Stimulated activated CD4-positive, alpha-beta T cell treated with anti-CD3 and anti-CD28 coated beads, Interleukin-2, amount 100 ng/mL, for 24 hours (primary cell): ENCODE data around the gene NTNG1.
"Not testable (repeated sequence)": the region's sequence is repeated elsewhere in the genome, so short reads cannot be mapped to it uniquely, and the experiment has no call there.

Experiments used
- DNase-seq, 2 donors: peaks; one replicate each; pipeline ENCODE4 v3.0.0-alpha.2; 2020

Gene NTNG1

DNA sequence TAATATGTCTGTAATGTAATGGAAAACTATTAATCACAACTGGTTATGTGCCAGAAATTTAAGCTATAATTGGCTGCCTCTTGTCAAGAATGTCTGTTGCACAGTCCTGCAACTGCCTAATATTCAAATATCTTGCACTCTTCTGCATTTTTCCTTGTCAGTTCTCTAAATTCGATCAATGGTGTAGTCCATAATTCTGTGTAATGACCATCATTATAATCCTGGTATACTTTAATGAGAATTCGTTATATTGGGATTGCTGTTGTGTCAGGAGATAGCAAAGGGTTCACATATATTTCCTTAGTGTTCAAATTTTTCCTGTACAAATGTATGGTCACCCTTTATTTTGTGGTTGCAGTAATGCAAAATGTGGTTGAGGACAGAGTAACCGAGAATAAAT, 4.8 kb downstream of the NTNG1 start:
- DNase-seq: no peak

DNA sequence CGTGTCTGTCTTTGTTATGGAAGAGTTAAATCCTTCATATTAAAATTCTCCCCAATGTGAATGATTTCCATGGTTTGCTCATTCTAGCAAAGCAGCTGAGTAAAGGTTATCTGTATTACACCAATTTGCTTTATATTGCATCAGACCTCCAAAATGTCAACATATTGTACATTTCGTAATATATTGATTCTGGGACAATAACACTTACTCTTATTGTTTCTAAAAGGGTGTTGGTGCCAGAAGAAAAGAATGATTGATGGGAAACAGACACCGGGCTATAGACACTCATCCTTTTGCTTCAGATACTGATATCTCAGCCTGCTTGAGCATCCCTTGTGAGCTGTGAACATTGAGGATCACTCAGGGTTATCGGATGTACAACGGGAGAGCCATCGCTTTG, 7.0 kb downstream of the NTNG1 start:
- DNase-seq: no peak

DNA sequence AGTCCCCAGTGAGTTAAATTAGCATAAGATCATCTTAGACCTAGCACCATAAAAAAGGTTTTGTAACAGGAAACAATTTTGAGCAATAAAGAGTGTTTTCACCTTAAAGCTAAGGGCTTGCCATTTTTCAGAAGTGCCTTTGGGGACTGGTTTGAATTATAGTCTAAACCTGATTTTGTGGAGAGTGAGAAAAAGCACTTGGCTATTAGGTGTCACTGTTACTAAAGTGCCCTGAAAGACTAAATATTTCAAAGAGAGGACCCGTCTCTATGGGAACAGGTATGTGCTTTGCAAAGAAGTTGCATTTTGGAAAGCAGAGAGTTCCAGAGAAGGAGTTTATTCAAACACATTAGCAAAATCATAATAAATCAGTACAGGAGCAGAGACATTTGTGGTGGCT, 9.1 kb downstream of the NTNG1 start:
- no peak for DNase-seq

DNA sequence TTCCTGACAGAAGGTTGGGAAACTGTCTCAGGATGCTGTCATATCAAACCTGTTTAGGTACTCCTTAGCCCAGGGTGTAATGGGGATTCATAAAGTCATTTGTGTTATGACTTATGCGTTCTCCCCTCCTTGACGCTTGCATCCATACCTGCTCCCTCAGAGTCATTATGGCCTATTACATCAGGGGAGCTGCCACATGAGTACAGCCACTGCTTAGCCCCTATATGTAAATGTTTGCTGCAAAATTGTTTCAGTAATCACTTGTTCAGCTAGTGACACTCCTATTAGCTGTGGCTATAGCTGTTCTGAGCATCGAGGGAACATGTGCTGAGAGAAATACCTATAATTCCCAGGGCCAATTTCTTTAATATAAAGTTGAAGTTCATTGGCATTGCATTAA, 10.5 kb downstream of the NTNG1 start:
- no peak for DNase-seq

DNA sequence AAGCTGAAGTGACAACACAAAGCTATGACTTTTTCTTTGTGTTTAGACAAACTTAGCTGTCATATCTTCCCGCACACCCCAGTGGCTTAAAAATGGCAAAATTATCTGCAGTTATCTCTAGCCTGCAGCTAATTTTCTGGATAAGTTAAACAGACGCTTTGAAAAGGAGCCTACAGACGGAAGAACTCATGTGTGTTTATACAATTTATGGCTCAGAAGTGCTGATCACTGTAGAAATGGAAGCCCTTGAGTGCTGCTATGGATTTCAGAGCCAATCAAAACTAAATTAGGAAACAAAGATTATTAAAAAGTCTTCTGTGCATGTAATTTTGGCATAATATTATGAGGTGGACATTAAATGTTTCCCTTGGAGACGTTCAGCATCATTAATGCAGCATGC, 11.6 kb downstream of the NTNG1 start:
- DNase-seq: no peak

DNA sequence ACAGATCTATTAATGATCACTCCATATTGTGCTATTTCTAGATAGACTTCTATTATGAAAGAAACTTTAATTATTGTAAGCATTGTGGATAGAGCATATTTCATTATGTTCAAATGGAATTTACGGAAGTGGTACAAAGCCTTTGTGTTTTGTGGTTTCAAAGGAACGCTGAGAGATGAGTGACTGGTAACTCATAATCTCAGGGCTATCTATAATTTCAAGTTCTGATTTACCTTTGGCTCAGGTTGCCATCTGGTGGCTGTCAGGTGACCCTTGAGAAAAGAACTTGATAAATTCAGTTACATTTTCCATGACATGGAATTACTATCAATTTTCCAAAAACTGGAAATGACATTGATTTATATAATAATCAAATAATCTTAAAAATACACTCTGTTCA, 12.2 kb downstream of the NTNG1 start:
- DNase-seq: no peak

DNA sequence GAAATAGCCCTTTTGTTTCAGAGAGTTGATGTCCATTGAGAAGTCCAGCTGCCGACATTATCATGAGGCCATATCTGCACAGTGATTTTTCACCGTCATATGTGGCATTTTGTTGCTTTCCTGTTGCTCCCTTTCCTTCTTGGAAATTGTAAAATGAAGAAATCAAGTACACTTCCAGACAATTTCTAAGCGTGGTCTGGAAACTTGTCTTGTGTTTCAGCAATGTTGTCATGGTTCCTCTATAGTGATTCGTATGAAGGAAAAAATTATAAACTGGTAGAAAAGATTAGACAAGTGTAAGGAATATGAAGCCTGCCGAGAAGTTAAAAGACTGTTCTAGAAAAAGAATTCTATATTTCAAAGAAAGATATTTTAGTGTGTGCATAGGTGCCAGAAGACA, 17.7 kb downstream of the NTNG1 start:
- no peak for DNase-seq

DNA sequence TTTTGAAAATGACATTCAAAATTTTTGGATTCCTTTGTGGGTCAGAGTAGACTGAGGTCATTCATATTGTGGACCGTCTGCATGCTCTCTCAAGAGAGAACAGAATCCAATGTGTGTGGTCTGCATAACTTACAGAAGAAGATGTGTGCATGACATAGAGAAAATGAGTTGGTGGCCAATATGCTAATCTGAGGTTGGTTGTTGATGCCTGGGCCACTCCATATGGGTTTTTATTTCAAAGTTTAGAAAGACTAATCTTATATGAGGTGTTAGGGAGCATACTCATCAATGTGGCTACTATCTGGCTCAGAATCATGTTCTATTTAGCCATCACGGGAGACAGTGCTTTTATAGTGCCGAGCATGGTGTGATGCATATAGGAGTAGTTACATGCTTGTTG, 18.2 kb downstream of the NTNG1 start:
- no peak for DNase-seq

DNA sequence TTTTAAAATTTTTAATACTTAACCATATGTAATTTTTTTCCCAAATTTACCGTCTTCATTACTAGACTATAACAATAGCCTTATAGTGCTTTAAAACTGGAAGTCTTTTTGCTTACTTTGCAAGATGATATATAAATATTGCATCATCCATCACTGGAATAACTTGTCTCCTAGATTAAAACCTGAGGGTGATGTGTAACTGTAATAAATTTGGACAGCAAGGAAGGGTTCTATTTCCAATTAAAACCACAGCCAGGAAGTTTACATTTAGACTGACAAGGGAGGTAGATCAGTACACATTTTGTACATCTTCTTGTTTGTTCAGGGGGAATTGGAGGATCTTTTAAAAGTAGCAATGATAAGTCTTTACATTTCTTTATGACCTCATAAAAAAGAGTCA, 21.9 kb downstream of the NTNG1 start:
- no peak for DNase-seq

DNA sequence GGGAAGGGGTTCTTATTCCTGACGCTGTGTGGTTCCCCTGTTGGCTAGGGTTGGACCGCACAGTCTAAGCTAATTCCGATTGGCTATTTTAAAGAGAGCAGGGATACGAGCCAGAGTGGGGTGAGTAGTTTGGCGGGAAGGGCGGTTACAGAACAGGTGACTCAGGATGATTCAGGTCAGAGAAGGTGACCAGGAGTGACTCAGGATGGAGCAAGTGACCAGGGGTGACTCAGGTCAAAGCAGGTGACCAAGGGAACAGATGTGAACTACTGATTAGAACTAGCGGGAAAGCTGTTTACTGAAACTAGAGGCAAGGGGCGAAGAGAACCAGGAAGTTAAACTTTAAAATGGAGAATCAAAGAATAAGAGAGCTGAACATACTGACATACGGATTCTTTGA, 24.1 kb downstream of the NTNG1 start:
- not testable (repeated sequence) for DNase-seq

DNA sequence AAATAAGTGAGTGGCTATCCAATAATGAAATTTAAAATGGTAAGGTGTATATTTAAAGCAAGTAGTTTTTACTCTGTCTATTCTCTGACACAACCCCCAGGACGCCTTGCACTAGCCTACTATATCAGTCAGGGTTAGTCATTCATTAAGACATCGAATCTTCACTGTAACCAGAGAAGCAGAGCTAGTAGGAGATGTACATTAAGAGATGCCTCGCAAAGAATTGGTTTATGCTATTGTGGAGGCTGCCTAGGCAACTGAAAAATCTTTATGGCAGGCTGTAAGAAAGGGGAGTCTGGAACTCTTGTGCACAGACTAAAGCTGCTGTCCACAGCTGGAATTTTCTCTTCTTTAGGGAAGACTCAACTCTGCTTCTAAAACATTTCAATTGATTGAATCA, 28.8 kb downstream of the NTNG1 start:
- no peak for DNase-seq

DNA sequence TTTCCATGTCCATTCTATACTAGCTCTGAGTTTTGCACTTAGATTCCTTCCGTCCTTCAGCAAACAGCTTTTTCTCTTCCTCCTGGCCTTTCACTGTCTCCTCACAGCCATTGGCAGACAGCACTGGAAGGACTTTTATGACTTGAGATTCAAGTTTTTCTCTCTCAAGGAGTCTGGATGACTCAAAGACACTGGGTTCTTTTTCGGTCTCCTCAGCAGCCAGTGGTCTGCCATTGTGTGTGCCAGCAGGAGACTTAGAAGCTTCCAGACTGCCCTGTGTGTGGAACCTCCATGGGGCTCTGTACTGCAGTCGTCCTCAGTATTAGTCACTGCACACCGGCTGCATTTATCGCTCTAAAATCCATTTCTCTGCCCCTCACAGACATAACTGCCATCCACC, 30.5 kb downstream of the NTNG1 start:
- no peak for DNase-seq

DNA sequence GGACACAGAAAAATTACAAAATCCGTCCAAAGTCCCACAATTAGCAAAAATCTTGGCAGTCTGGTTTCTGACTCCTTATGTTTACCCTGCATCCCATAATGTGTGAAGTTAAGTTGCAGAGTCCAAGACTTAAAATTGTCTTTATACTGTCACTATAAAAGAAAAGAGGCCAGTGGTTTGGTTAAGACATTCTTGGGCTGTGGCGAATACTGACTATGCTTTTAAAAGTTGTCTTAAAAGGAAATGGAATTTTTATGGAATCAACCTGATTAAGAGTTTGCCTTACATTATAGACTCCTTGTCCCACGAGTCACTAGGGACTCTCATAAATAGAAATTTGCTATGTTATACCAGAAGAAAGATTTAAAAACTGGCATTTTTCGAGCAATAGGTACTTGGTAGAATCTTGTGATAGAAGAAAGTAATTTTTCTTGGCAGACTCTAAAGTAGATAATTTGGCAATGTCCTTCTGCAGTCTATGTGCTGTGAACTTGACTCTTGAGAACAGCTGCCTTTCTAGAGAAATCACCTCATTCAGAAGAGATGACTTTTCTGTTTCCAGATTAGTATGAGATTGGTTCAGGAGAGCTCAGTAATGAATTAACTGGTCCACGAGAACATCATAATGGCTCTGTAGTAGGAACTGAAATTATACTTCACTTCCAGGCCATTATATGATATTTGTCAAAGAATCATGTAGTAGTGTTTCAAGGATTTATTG, 31.8 kb downstream of the NTNG1 start:
- no peak for DNase-seq

DNA sequence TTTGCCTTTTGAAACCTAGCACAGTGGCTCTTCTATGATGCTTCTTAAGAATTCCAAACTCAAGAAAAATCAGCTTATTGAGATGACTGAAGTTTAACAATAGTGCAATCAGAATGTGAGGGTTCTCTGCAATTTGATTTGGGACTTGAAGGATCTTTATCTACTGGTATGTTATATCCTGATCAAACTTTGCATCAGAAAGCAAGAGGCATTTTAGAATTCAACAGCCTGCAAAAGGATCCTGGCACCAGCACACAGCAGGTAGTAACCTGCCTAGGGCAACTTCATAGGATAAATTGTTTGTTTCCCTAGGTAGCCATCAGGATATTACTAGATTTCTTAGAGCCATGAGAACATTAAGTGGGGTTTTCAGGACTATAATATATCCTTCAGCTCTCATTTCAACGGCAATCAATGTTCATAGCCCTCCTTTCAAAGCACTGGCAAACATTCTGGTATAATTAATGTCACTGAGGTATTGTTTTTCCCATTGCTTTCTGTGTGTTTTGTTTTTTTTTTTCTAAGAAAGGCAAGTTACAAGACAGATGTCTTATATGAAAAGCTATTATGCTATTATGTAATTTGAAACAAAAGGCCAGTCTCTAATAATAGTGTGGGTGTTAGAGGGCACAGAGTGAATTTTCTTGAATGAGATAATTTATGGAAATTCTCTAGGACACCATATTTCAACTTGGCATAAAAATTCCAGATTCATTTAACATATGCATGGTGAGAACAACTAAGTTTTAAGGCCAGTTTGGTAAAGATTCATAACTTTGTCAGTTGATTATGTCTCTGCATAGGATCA, 34.5 kb downstream of the NTNG1 start:
- DNase-seq: no peak

DNA sequence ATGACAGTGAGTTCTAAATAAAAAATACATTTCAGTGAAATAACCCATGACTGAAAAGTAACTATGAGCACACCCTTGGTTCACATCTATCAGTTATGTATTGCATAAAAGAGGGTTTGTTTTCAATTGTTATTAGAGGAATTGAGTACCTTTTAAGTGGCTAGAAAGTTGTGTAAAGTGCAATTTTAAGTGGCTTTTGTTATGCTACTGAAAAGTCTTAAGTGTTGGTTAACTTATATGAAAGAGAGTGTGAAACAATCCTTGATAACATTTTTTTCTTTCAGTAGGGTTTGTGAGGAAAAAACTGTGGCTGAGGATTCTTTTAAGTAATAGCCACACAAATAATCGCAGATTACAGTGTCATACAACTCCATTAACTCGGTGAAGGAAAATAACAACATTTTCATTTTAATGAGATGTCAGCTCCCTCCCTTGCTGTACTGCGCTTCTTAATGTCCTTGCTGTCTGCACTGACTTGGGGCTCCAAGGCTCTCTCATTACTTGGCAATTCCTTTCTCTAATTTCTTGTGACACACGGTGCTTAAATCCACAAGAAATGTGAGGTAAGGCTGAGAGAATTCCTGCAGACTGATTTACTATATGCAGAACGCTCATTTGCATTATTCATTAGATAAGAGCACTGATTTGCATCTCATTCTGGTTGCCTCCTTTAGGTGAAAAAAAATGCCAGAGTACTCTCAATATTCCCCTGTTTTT, 40.6 kb downstream of the NTNG1 start:
- no peak for DNase-seq

DNA sequence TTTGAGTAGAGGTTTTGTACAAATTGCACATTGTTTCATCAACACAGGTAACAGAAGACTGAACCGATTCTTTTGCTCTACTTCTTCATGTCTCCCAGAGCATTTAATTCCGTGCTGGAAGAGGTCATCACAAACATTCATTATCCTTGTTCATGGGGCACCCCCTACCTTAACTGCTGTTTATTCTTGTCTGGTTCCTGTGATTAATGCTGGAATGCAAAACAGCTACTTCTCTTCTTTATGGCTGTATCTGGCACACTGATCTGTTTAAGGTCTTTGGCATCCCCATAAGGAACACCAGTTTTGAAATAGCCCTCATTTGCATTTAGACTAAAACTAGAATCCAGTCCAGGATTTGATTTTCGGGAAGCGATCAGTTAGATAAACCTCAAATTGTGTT, 42.2 kb downstream of the NTNG1 start:
- no peak for DNase-seq

DNA sequence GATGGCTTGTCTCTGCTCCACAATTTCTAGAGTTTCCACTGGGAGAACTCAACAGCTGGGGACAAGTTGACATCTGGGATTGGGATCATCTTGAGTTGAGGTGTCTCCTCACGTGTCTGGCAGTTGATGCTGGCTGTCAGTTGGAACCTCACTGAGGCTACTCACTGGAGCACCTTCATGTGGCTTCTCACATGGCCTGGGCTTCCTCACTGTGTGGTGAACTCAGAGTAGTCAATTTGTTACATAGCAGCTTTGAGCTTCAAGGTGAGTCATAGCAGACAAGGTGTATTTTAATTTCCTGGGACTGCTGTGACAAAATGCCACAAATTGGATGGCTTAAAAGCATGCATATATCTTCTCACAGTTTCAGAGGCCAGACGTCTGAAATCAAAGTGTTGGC, 44.0 kb downstream of the NTNG1 start:
- DNase-seq: no peak

DNA sequence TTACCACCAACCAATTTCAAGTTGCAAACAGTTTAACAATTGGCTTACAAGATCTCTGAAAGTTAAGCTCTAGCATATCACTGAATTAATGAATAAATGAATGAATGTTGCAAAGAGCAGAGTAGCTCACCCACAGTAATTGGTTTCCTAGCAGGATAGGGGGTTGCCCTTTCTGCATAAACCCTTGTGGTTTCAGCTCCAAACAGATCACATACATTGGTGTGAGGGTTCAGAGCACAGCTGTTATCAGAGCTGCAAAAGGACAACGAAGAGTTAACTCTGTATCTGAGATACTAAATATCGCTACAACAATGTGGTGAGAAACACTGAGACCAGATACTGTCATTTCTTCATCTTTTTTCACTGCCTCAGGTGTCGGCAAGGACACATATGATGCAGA, 46.6 kb downstream of the NTNG1 start:
- no peak for DNase-seq

DNA sequence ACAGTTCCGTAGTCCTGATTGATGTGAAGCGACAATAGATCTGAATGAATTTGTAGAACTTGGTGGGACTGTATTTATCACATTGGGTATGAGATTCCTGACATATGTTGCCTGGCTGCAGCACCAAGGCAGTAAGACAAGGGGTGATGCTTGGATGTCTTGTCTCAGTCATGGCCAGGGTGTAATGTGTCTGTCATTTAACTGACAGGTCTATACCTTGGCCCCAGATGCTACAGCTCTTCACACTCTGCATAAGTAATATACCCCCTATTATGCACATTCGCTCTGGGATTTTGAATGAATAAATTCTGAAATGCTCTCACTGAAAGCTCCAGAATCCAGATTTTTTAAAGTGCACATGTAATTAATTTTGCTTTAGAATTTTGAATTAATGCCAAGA, 47.3 kb downstream of the NTNG1 start:
- no peak for DNase-seq

DNA sequence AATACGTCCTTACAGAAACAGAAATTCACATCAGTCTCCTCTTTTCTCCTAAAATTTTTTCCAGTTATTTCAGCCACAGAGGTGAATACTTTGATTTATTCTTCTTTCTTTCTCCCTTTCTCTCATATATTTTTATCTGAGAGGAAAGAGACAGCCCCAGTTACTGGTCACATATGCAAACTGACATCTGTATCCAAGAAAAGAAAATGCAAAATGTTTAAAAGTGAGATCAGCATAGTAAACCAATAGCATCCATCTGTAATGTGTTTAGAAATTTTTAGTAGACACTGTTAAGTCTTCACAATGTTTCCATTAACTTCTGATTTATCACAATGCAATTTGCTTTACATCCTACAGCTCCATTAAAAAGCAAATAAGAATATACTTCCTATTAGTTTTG, 53.5 kb downstream of the NTNG1 start:
- DNase-seq: no peak

DNA sequence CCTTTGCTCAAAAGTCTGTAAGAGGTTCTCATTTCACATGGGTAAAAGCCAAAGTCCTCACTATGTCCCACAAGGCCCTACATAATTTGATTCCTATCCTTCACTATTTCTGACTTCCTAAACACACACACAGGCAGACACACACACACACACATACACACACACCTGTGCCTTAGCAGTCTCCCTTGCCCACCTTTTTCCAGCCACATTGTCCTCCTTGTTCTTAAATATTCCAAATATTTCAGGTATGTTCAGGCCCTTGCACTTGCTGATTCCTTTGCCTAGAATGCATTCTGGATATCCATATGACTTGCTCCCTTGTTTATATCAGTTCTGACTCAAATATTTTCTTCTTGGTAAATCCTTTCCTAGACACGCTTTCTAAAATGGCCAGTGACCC, 54.6 kb downstream of the NTNG1 start:
- DNase-seq: no peak

DNA sequence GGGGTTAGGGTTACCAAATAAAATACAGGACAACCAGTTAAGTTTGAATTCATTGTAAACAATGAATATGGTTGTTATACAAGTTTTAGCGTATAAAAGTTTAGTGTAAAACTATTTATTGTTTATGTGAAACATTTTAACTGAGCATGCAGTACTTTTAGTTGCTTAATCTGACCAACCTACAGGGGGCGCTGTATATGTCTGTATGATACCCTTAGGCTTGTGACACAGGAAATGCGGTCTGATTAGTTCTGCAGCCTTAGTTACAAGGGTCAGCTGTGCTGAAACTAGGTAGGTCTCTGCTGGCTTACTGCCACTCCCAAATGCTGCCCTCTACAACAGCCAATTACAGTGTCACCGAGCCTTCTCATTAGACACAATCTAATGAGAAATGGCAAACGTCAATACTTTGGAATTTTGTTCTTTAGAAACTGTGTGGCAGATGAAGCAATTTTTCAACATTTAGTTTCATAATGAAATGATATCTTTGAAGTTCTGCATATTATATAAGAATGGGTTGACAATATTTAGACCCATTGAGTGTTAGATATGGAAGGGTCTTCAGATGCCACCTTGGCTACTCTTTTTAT, 56.2 kb downstream of the NTNG1 start:
- DNase-seq: peak in 1 of 2 donors; percentile 3

DNA sequence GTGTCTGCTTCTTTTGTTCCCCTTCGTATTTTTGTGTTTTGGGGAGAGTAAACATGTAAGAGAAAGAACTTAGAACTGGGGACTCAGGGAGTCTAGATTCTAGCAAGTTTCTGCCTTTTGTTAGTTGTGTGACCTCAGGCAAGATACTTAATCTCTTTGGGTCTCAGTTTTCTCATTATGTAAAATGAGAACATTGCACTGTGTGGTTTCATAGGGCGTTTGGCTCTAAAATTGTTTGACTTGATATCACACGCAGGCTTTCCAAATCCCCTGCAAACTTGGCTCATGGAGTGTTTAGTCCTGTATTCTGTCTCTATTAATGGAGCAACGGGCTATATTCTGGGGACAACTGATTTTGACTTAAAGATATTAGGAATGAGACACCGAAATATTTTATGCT, 57.7 kb downstream of the NTNG1 start:
- DNase-seq: no peak

DNA sequence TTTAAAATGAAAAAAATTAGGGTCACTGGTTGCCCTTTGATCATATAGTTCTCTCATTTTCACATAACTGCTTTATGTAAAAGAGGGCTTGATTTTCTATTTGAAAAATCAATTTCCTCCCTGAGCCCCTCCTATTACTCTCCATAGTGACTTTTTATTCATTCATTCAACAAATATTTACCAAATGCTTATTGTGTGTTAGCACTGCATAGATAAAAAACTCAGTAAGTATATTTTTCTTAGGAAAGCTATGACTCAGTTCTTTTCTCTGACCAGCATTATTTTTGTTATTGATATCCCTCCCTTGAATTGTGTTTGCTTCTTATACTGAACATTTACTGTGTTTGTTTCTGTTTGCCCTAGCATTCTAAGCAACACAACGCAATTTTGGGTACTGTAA, 59.8 kb downstream of the NTNG1 start:
- DNase-seq: no peak
